ENCODE measurements around the gene MZT2B. TPM values are rescaled to one million over a fixed set of nuclear protein-coding genes. Genes with fewer than 3 reads are reported as not detected.

MZT2B gene
- total and polyA plus RNA-seq, 2 of the 13 experiments (the other 11 are each of a cell fraction or from before 2014, with no cell fraction given), result 253 to 410 TPM

DNA sequence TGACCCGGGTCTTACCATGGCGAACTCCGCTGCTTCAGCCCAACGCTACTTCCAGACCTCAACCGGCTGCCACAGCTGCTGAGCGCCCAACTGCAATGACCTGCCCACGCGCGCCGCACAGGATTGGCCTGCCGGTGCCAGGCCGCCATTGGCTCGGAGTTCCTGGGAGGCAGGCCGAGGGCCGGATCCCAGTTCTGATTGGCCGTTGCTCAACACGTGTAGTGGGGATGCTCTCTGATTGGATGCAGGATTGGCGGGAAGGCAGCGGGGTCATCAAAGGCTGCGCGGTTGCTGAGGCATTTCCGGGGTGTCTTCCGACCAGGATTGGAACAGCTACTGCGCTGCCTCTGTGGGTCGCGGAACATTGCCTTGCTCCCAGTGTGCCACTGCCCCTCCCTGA is 16.3 kb downstream of the MZT2B start, which contains the start of gene TUBA3E:
TUBA3E (minus strand) TSS at position 97 of the 400 bp plus-strand sequence; CDS start at position 18, 79 bp downstream.
- no peak within 1 kb of the TSS for H2AFZ ChIP-seq (ENCODE audit: low read length)
- peaks cover 7% of the 10 kb centered on the region for H3K4me1 ChIP-seq (ENCODE audit: insufficient read depth, low read length)
- no peaks in the 10 kb centered on the region for H3K27me3 ChIP-seq (ENCODE audit: control insufficient read depth in 1 of 2, insufficient read depth in 2 of 2, low read length in 2 of 2)
- no peaks in the 10 kb centered on the region for H3K79me2 ChIP-seq (ENCODE audit: insufficient read depth, low read length)
- ChIA-PET POLR2A (no interaction called here), CTCF (ENCODE audit: low intra/inter-chr PET ratio, low total read pairs) (no interaction called here)
- in situ Hi-C loops (cut with HindIII; ENCODE audit: extremely low pct_ligation_motif_present, low pct_unique_long_range_greater_than_20kb) (loop anchor here (25.0 kb wide), 1 partner anchor 1289 kb away; the partner anchor contains the start of genes MZT2A and TUBA3D), intact Hi-C loops (cut with micrococcal nuclease; ENCODE audit: unreplicated experiment) (no loop called here)
- TF ChIP-seq, protein P1, sequence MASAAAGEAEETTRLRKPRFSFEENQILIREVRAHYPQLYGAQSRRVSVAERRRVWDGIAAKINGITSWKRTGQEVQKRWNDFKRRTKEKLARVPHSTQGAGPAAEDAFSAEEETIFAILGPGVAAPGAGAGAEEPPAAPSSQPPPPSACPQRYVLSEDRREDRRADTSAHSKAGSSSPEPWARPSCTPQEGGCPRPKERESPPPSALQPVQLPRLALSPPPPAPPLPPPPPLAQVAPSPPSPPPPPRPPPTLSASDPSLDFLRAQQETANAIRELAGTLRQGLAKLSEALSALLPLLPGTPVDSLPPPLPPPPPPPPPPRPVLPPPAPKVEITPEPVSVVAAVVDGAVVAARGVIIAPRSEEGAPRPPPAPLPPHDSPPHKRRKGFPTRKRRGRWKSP (CRISPR knock-in tag; IDR thresholded peaks at IDR 0.05), result no peak
- TF ChIP-seq SNAPC4 (CRISPR knock-in tag; IDR thresholded peaks at IDR 0.05), result no peak
- TF ChIP-seq BRCA1 (CRISPR knock-in tag; IDR thresholded peaks at IDR 0.05), result no peak
- no peak for TF ChIP-seq IRF2 (CRISPR knock-in tag; IDR thresholded peaks at IDR 0.05)
- TF ChIP-seq IRF1 (CRISPR knock-in tag; IDR thresholded peaks at IDR 0.05; ENCODE audit: low read depth), result no peak
- TF ChIP-seq CHD2 (IDR thresholded peaks at IDR 0.05; ENCODE audit: low read depth, low read length), result no peak
- TF ChIP-seq SNAPC2 (CRISPR knock-in tag; IDR thresholded peaks at IDR 0.05), result no peak
- no peak for TF ChIP-seq ZNF468 (CRISPR knock-in tag; IDR thresholded peaks at IDR 0.05)
- TF ChIP-seq ZFYVE20 (CRISPR knock-in tag; IDR thresholded peaks at IDR 0.05; ENCODE audit: borderline replicate concordance, low read depth), result no peak
- no peak for TF ChIP-seq MBD4 (IDR thresholded peaks at IDR 0.05; ENCODE audit: borderline replicate concordance, low read length)
- no peak for TF ChIP-seq CTCF (CRISPR knock-in tag; IDR thresholded peaks at IDR 0.05)
- TF ChIP-seq ZNF546 (CRISPR knock-in tag; conservative IDR thresholded peaks at IDR 0.05), result no peak
- TF ChIP-seq MEIS2 (CRISPR knock-in tag; IDR thresholded peaks at IDR 0.05), result no peak
- no peak for TF ChIP-seq ZSCAN29 (CRISPR knock-in tag; conservative IDR thresholded peaks at IDR 0.05)
- TF ChIP-seq ZNF331 (CRISPR knock-in tag; IDR thresholded peaks at IDR 0.05), result no peak
- TF ChIP-seq CBX2 (IDR thresholded peaks at IDR 0.05; ENCODE audit: low read depth, low read length), result no peak
- no peak for TF ChIP-seq CBX2 (CRISPR knock-in tag; IDR thresholded peaks at IDR 0.05; ENCODE audit: low read depth)
- TF ChIP-seq NFYC (CRISPR knock-in tag; IDR thresholded peaks at IDR 0.05), result no peak
- no peak for TF ChIP-seq ZFP41 (CRISPR knock-in tag; IDR thresholded peaks at IDR 0.05; ENCODE audit: borderline replicate concordance)
- DNase-seq (ENCODE audit: low spot score) (no peak), ATAC-seq (no peak), FAIRE-seq (no peak)
- H3K9ac ChIP-seq (ENCODE audit: insufficient read depth, low read depth, low read length), result no peak within 1 kb of the TSS
- no peaks in the 10 kb centered on the region for H3K9me3 ChIP-seq (ENCODE audit: low read length)
- no TSS peak for BruUV-seq (replicated peaks)
- H3K36me3 ChIP-seq (replicated peaks in 1 of 2; ENCODE audit: control insufficient read depth in 1 of 2, insufficient read depth in 2 of 2, low read length in 2 of 2), result no peaks in the 10 kb centered on the region
- H3K27ac ChIP-seq (ENCODE audit: extremely low read length, insufficient read depth, low read length), result no peak within 1 kb of the TSS
- H4K20me1 ChIP-seq (ENCODE audit: insufficient read depth, low read length), result no peaks in the 10 kb centered on the region
- 88% methylated on average over 10 of the region's 26 CpGs for WGBS (ENCODE audit: low lambda C conversion rate)
- H3K4me2 ChIP-seq (ENCODE audit: low read depth, low read length), result no peak within 1 kb of the TSS
- H3K4me3 ChIP-seq (replicated peaks in 1 of 3; ENCODE audit: insufficient read depth in 1 of 3, low read depth in 2 of 3, low read length in 3 of 3), result no peak within 1 kb of the TSS

Measured in HepG2 (cell line).